Mammary epithelial cell (primary cell): ENCODE data around the gene CYTIP.

Source experiments
- CTCF ChIP-seq, 2 donors: IDR thresholded peaks in 1 of 2; conservative IDR thresholded peaks in 1 of 2; 2 replicates each; pipeline ENCODE4 v1.5.1; 2011 to 2012; ENCODE audit warnings: inconsistent platforms in 2 of 2, low read length in 2 of 2, mild to moderate bottlenecking in 2 of 2, control low read depth in 1 of 2, low read depth in 1 of 2; ENCODE audit not compliant: insufficient read depth in 1 of 2; ENCODE audit errors: extremely low read depth in 1 of 2
- EZH2 ChIP-seq: IDR thresholded peaks from 2 replicates; pipeline ENCODE4 v1.6.1; 2012; ENCODE audit warnings: low read length, inconsistent platforms, borderline replicate concordance

- TF ChIP-seq CTCF (conservative IDR thresholded peaks at IDR 0.05 in 1 of 2, IDR thresholded peaks at IDR 0.05 in 1 of 2; ENCODE audit: extremely low read depth in 1 of 2, insufficient read depth in 1 of 2, low read depth in 1 of 2, low read length in 2 of 2): no peak
- no peak for TF ChIP-seq EZH2
Observed at GRCh38 chr2:157375384-157375783, 68.5 kb downstream of the CYTIP start.
